Left ventricle myocardium inferior (tissue), 1 donor: ENCODE measurements around the gene NT5DC1. TPM values are rescaled to one million over a fixed set of nuclear protein-coding genes. Genes with fewer than 3 reads are reported as not detected.
"Not testable (repeated sequence)": the region's sequence is repeated elsewhere in the genome, so short reads cannot be mapped to it uniquely, and the experiment has no call there.

ENCODE experiments used
- DNase-seq: peaks from one replicate; pipeline ENCODE4 v3.0.0-alpha.2; 2020
- H3K27ac ChIP-seq: fragments of 200-600 bp; replicated peaks from 2 replicates; pipeline ENCODE4 v1.8.0; 2021
- H3K27me3 ChIP-seq: fragments of 200-600 bp; 2 replicates; pipeline ENCODE4 v1.8.0; 2021; ENCODE audit warnings: low read depth
- H3K36me3 ChIP-seq: fragments of 200-600 bp; 2 replicates; pipeline ENCODE4 v1.8.0; 2021
- H3K4me1 ChIP-seq: fragments of 200-600 bp; 2 replicates; pipeline ENCODE4 v1.8.0; 2021
- H3K4me3 ChIP-seq: fragments of 200-600 bp; 2 replicates; pipeline ENCODE4 v1.8.0; 2021; ENCODE audit warnings: mild to moderate bottlenecking, moderate library complexity
- H3K9me3 ChIP-seq: fragments of 200-600 bp; replicated peaks from 2 replicates; pipeline ENCODE4 v1.8.0; 2021
- intact Hi-C: fragments of 100-400 bp; cut with micrococcal nuclease; formaldehyde crosslinking; loops from one replicate; pipeline ENCODE4 v1.11.0; 2022
- total RNA-seq: library from RNA; stranded (reverse); fragmentation: NEBNext Ultra II Directional; extraction: Animal tissue kit (Norgen Biotek cat#: 25700); gene quantifications from one replicate; pipeline ENCODE4 v1.2.1, GENCODE V29; 2021
- TF ChIP-seq, protein P1 (sequence below): fragments of 200-600 bp; IDR thresholded peaks from 2 replicates; pipeline ENCODE4 v1.8.0; 2021; ENCODE audit warnings: antibody characterized with exemption, mild to moderate bottlenecking, borderline replicate concordance
- donor health status: DM: no; HTN: yes; CAD: no; lungs with severe emphysema.

NT5DC1 gene
- total RNA-seq, 1 donor from 2014 or later: 64.3 TPM

DNA sequence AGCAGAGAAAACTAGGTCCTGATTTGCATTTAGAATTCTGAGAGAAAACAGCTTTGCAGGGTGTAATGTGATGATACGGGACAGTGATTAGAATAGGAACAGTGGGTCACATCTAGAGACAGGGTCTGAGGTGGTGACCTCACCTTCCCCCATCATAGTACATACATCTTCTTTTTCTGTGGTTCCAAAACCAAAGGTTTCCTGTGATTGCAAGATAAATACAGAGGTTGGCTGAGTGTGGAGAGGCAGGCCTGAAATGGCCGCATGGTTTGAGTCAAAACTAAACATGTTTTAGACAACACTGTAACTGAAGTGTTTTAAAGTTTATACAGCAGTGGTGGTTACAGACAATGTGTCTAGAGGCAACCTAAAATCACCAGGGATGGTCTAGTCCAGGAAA is 10.4 kb upstream of the NT5DC1 start:
- TF ChIP-seq, protein P1, sequence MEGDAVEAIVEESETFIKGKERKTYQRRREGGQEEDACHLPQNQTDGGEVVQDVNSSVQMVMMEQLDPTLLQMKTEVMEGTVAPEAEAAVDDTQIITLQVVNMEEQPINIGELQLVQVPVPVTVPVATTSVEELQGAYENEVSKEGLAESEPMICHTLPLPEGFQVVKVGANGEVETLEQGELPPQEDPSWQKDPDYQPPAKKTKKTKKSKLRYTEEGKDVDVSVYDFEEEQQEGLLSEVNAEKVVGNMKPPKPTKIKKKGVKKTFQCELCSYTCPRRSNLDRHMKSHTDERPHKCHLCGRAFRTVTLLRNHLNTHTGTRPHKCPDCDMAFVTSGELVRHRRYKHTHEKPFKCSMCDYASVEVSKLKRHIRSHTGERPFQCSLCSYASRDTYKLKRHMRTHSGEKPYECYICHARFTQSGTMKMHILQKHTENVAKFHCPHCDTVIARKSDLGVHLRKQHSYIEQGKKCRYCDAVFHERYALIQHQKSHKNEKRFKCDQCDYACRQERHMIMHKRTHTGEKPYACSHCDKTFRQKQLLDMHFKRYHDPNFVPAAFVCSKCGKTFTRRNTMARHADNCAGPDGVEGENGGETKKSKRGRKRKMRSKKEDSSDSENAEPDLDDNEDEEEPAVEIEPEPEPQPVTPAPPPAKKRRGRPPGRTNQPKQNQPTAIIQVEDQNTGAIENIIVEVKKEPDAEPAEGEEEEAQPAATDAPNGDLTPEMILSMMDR: no peak
- Histone ChIP-seq H3K36me3 (no peaks in the 10 kb centered on the region), H3K9me3 (peaks cover 8% of the 10 kb centered on the region), H3K27ac (no peak overlapping the region), H3K4me3 (no peak overlapping the region), H3K27me3 (no peaks in the 10 kb centered on the region), H3K4me1 (peaks cover 13% of the 10 kb centered on the region)
- intact Hi-C loops: no loop called here
- DNase-seq: no peak

DNA sequence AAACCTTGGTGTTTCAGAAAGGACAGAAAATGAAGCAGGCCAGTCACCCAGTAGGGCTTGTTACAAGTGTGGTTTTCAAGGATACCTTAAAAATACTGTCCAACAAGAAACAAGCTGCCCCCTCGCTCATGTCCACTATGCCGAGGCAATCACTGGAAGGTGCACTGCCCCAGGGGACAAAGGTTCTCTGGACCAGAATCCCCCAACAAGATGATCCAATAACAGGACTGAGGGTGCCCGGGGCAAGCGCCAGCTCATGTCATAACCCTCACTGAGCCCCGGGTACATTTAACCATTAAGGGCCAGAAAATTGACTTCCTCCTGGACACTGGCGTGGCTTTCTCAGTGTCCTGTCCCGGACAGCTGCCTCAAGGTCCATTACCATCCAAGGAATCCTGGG is 6.6 kb upstream of the NT5DC1 start:
- DNase-seq: no peak
- H3K36me3 ChIP-seq: peaks cover 9% of the 10 kb centered on the region
- H3K4me3 ChIP-seq: no peak overlapping the region
- H3K27me3 ChIP-seq: no peaks in the 10 kb centered on the region
- H3K4me1 ChIP-seq: peaks cover 7% of the 10 kb centered on the region
- intact Hi-C loops: no loop called here
- TF ChIP-seq, protein P1: no peak
- H3K27ac ChIP-seq: peak overlapping the region; percentile 49
- H3K9me3 ChIP-seq: peaks cover 21% of the 10 kb centered on the region

DNA sequence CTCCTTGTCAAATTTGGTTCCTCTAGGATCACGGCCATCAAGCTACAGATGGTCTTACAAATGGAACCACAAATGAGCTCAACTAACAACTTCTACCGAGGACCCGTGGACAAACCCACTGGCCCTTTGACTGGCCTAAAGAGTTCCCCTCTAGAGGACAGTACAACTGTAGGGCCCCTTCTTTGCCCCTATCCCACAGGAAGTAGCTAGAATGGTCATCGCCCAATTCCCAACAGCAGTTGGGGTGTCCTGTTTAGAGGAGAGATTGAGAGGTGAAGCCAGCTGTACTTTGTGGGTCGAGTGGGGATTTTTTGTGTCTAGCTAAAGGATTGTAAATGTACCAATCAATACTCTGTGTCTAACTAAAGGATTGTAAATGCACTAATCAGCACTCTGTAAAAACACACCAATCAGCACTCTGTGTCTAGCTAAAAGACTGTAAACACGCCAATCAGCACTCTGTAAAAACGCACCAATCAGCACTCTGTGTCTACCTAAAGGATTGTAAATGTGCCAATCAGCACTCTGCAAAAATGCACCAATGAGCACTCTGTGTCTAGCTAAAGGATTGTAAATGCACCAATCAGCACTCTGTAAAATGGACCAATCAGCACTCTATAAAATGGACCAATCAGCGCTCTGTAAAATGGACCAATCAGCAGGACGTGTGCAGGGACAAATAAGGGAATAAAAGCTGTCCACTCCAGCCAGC is 4.4 kb upstream of the NT5DC1 start:
- peaks cover 19% of the 10 kb centered on the region for H3K9me3 ChIP-seq
- intact Hi-C loops: loop anchor here (2.0 kb wide), 1 partner anchor 85 kb away; no protein-coding TSS in a partner anchor
- DNase-seq, H3K4me3 ChIP-seq, H3K27me3 ChIP-seq, H3K27ac ChIP-seq, H3K36me3 ChIP-seq: not testable (repeated sequence)
- peaks cover 17% of the 10 kb centered on the region for H3K4me1 ChIP-seq

DNA sequence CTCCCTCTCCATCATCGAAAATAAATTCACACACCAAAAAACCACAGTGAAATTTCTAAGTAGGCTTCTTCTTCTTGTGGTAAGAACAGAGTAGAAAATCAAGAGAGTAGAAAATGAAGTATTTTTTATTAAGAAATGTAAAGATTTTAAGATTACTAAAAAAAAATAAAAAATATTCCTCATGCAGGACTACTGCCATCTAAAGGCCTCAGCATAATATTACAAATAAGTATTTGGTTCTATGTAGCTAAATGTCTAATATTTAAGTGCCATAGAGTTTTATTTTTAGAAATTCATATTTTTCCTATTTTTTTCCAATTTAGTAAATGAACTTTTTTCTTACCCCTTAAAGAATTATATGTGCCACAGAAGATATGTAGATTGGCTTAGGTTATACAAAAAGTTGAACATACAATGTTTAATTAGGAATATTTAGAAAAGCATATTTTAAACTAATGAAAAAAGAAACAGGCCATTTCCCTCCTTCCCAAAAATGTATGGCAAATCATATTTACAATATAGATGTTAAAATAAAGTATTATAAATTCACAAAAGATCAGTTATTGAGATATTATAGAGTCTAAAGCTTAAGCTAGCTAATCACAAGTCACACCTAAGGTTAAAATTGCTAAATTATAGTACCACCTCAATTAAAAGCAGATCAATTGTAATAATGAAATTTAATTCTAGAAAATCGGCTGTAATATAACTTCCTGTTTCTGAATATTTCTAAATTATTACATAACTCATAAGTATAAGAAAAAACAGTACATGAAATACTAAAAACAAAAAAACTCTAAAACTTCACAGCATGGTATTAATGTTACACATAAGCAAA is 3.5 kb upstream of the NT5DC1 start:
- TF ChIP-seq, protein P1: peak; percentile 64
- intact Hi-C loops: loop anchor here (2.0 kb wide), 1 partner anchor 86 kb away; no protein-coding TSS in a partner anchor
- no peak for DNase-seq
- no peak overlapping the region for H3K27ac ChIP-seq
- peaks cover 27% of the 10 kb centered on the region for H3K4me1 ChIP-seq
- H3K9me3 ChIP-seq: peaks cover 12% of the 10 kb centered on the region
- H3K27me3 ChIP-seq: no peaks in the 10 kb centered on the region
- peaks cover 9% of the 10 kb centered on the region for H3K36me3 ChIP-seq
- H3K4me3 ChIP-seq: no peak overlapping the region

DNA sequence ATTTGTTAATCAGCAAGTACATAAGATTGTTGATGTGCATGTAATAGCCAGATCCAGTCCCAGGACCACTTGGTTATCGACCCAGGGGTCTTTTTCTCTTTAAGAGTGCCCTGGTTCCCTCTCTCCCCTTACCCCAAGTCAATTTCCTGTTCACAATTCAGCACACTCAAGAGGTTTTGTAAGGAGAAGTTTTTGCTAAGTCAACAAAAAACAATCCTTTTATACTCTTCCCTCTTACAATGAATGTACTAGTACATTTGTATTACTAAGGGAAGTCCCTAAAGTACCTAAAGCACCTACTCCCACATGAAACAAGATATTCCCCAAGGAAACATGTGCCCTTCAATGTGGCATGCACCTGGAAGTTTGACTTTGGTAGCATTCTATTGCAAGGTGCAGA is 1.6 kb upstream of the NT5DC1 start:
- Histone ChIP-seq H3K4me3 (peak overlapping the region; percentile 73), H3K36me3 (peaks cover 9% of the 10 kb centered on the region), H3K27ac (peak overlapping the region; percentile 95), H3K4me1 (peaks cover 43% of the 10 kb centered on the region), H3K9me3 (peaks cover 12% of the 10 kb centered on the region), H3K27me3 (no peaks in the 10 kb centered on the region)
- TF ChIP-seq, protein P1: no peak
- DNase-seq: no peak
- intact Hi-C loops: no loop called here
